Measurements from ENCODE around the gene FABP6.
"Not testable (repeated sequence)": the region's sequence is repeated elsewhere in the genome, so short reads cannot be mapped to it uniquely, and the experiment has no call there.

The FABP6 gene

GRCh38 chr5:160245506-160246086 is 16.3 kb downstream of the FABP6 start:
- no peak overlapping the region for H3K27ac Mint-ChIP-seq

GRCh38 chr5:160249570-160249969 is 20.3 kb downstream of the FABP6 start:
- not testable (repeated sequence) for H3K9me3 Mint-ChIP-seq, H3K4me1 Mint-ChIP-seq, ATAC-seq, H3K27ac Mint-ChIP-seq, H3K4me3 Mint-ChIP-seq, H3K36me3 Mint-ChIP-seq
- peaks cover 30% of the 10 kb centered on the region for H3K27me3 Mint-ChIP-seq

More at GRCh38 chr5:160245506-160246086, 16.3 kb downstream of the FABP6 start:
- no peak overlapping the region for H3K4me3 Mint-ChIP-seq
- no peaks in the 10 kb centered on the region for H3K36me3 Mint-ChIP-seq
- peaks cover 7% of the 10 kb centered on the region for H3K27me3 Mint-ChIP-seq
- H3K9me3 Mint-ChIP-seq: no peaks in the 10 kb centered on the region
- H3K4me1 Mint-ChIP-seq: no peaks in the 10 kb centered on the region
- no peak for ATAC-seq

- no peak overlapping the region for H3K4me3 Mint-ChIP-seq
- no peak for ATAC-seq
- H3K36me3 Mint-ChIP-seq: no peaks in the 10 kb centered on the region
- H3K27me3 Mint-ChIP-seq: peaks cover 30% of the 10 kb centered on the region
- no peaks in the 10 kb centered on the region for H3K4me1 Mint-ChIP-seq
- H3K9me3 Mint-ChIP-seq: no peaks in the 10 kb centered on the region
- H3K27ac Mint-ChIP-seq: no peak overlapping the region
These were observed 20.9 kb downstream of the FABP6 start for GRCh38 chr5:160250226-160250625.

GRCh38 chr5:160250826-160251225 is 21.5 kb downstream of the FABP6 start:
- H3K4me1 Mint-ChIP-seq: no peaks in the 10 kb centered on the region
- no peaks in the 10 kb centered on the region for H3K36me3 Mint-ChIP-seq
- H3K9me3 Mint-ChIP-seq: no peaks in the 10 kb centered on the region
- H3K4me3 Mint-ChIP-seq: no peak overlapping the region
- ATAC-seq: no peak
- H3K27me3 Mint-ChIP-seq: peaks cover 30% of the 10 kb centered on the region
- H3K27ac Mint-ChIP-seq: no peak overlapping the region

- no peaks in the 10 kb centered on the region for H3K9me3 Mint-ChIP-seq
- H3K36me3 Mint-ChIP-seq: no peaks in the 10 kb centered on the region
- H3K4me3 Mint-ChIP-seq: no peak overlapping the region
- no peak for ATAC-seq
- H3K27me3 Mint-ChIP-seq: peaks cover 30% of the 10 kb centered on the region
- H3K4me1 Mint-ChIP-seq: no peaks in the 10 kb centered on the region
- no peak overlapping the region for H3K27ac Mint-ChIP-seq
These were observed 22.3 kb downstream of the FABP6 start for GRCh38 chr5:160251406-160252155.

GRCh38 chr5:160252916-160253315 is 23.6 kb downstream of the FABP6 start:
- H3K4me1 Mint-ChIP-seq: no peaks in the 10 kb centered on the region
- peaks cover 30% of the 10 kb centered on the region for H3K27me3 Mint-ChIP-seq
- no peaks in the 10 kb centered on the region for H3K36me3 Mint-ChIP-seq
- H3K4me3 Mint-ChIP-seq: no peak overlapping the region
- no peak for ATAC-seq
- no peaks in the 10 kb centered on the region for H3K9me3 Mint-ChIP-seq
- no peak overlapping the region for H3K27ac Mint-ChIP-seq

GRCh38 chr5:160253441-160253840 is 24.1 kb downstream of the FABP6 start:
- Mint-ChIP-seq H3K4me3 (no peak overlapping the region), H3K27ac (no peak overlapping the region), H3K36me3 (no peaks in the 10 kb centered on the region), H3K27me3 (peaks cover 27% of the 10 kb centered on the region), H3K9me3 (no peaks in the 10 kb centered on the region), H3K4me1 (no peaks in the 10 kb centered on the region)
- peak; percentile 48 for ATAC-seq

GRCh38 chr5:160254706-160255105 is 25.4 kb downstream of the FABP6 start:
- peaks cover 32% of the 10 kb centered on the region for H3K27me3 Mint-ChIP-seq
- H3K4me3 Mint-ChIP-seq: no peak overlapping the region
- no peaks in the 10 kb centered on the region for H3K9me3 Mint-ChIP-seq
- no peaks in the 10 kb centered on the region for H3K36me3 Mint-ChIP-seq
- no peak overlapping the region for H3K27ac Mint-ChIP-seq
- ATAC-seq: no peak
- H3K4me1 Mint-ChIP-seq: peaks cover 5% of the 10 kb centered on the region

- H3K9me3 Mint-ChIP-seq: no peaks in the 10 kb centered on the region
- peaks cover 34% of the 10 kb centered on the region for H3K4me1 Mint-ChIP-seq
- H3K36me3 Mint-ChIP-seq: no peaks in the 10 kb centered on the region
- H3K27ac Mint-ChIP-seq: no peak overlapping the region
- H3K27me3 Mint-ChIP-seq: peaks cover 53% of the 10 kb centered on the region
- ATAC-seq: no peak
- H3K4me3 Mint-ChIP-seq: no peak overlapping the region
These were observed 30.0 kb downstream of the FABP6 start for GRCh38 chr5:160259341-160259740.

GRCh38 chr5:160260006-160260775 is 30.9 kb downstream of the FABP6 start:
- H3K9me3 Mint-ChIP-seq: no peaks in the 10 kb centered on the region
- H3K4me3 Mint-ChIP-seq: no peak overlapping the region
- peak overlapping the region; percentile 77 for H3K27ac Mint-ChIP-seq
- no peak for ATAC-seq
- peaks cover 34% of the 10 kb centered on the region for H3K4me1 Mint-ChIP-seq
- no peaks in the 10 kb centered on the region for H3K36me3 Mint-ChIP-seq
- peaks cover 60% of the 10 kb centered on the region for H3K27me3 Mint-ChIP-seq

GRCh38 chr5:160260881-160261815 is 31.8 kb downstream of the FABP6 start:
- Mint-ChIP-seq H3K27me3 (peaks cover 64% of the 10 kb centered on the region), H3K27ac (peak overlapping the region; percentile 77), H3K4me3 (peak overlapping the region; percentile 10), H3K4me1 (peaks cover 34% of the 10 kb centered on the region), H3K36me3 (no peaks in the 10 kb centered on the region), H3K9me3 (no peaks in the 10 kb centered on the region)
- peak; percentile 87 for ATAC-seq

GRCh38 chr5:160262151-160263074 is 33.1 kb downstream of the FABP6 start:
- no peak for ATAC-seq
- H3K27ac Mint-ChIP-seq: peak overlapping the region; percentile 77
- peaks cover 34% of the 10 kb centered on the region for H3K4me1 Mint-ChIP-seq
- no peaks in the 10 kb centered on the region for H3K9me3 Mint-ChIP-seq
- H3K36me3 Mint-ChIP-seq: no peaks in the 10 kb centered on the region
- peaks cover 74% of the 10 kb centered on the region for H3K27me3 Mint-ChIP-seq
- no peak overlapping the region for H3K4me3 Mint-ChIP-seq

GRCh38 chr5:160263326-160263855 is 34.1 kb downstream of the FABP6 start:
- peaks cover 81% of the 10 kb centered on the region for H3K27me3 Mint-ChIP-seq
- peaks cover 34% of the 10 kb centered on the region for H3K4me1 Mint-ChIP-seq
- H3K4me3 Mint-ChIP-seq: no peak overlapping the region
- H3K9me3 Mint-ChIP-seq: no peaks in the 10 kb centered on the region
- H3K27ac Mint-ChIP-seq: no peak overlapping the region
- no peak for ATAC-seq
- no peaks in the 10 kb centered on the region for H3K36me3 Mint-ChIP-seq

GRCh38 chr5:160266044-160266443 is 36.7 kb downstream of the FABP6 start:
- H3K4me1 Mint-ChIP-seq: peaks cover 23% of the 10 kb centered on the region
- ATAC-seq: no peak
- no peak overlapping the region for H3K27ac Mint-ChIP-seq
- no peaks in the 10 kb centered on the region for H3K36me3 Mint-ChIP-seq
- H3K27me3 Mint-ChIP-seq: peaks cover 62% of the 10 kb centered on the region
- no peaks in the 10 kb centered on the region for H3K9me3 Mint-ChIP-seq
- H3K4me3 Mint-ChIP-seq: no peak overlapping the region

All from stimulated activated memory B cell treated with anti-CD40 and anti-IgM and Interleukin-4, amounts not matched to agents 10 μg/mL and 1 μg/mL and 100 μg/mL, for 72 hours (primary cell).